Endometrial microvascular endothelial cells (primary cell): ENCODE measurements around the gene ARHGAP15. TPM values are rescaled to one million over a fixed set of nuclear protein-coding genes. Genes with fewer than 3 reads are reported as not detected.

Experiments
- in situ Hi-C: cut with HindIII; loops from 2 replicates; pipeline ENCODE4 v1.10.0; 2017; ENCODE audit warnings: low sequenced_read_pairs, low pct_unique_long_range_greater_than_20kb; ENCODE audit errors: inconsistent ontology term
- total RNA-seq: library from RNA; depleted of rRNA; stranded (reverse); fragments of >200 nt; gene quantifications from one replicate; pipeline ENCODE4 v1.2.3, GENCODE V29; 2015; ENCODE audit errors: inconsistent ontology term

The ARHGAP15 gene
- total RNA-seq, 1 donor from 2014 or later, result not detected

- in situ Hi-C loops, result no loop called here
Measured at GRCh38 chr2:143696651-143697050, 567.4 kb downstream of the ARHGAP15 start.

DNA sequence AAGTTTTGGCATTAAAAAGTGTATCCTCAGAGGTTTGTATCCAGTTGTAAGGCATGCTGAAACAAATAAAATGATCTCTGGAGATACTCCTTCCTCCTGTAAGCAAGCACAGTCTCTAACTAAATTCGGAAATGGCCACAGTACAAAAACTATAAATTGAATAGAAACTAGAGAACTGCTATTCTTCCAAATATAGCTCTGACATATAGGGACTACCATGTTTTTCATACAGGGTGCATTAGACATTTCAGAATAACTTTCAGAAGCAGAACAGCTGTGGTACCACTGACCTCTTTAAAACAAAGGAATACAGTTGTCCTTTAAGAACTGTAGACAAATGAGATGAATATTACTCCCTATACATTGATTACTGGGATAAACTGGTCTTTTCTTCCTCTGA is 568.5 kb downstream of the ARHGAP15 start:
- in situ Hi-C loops, result no loop called here

DNA sequence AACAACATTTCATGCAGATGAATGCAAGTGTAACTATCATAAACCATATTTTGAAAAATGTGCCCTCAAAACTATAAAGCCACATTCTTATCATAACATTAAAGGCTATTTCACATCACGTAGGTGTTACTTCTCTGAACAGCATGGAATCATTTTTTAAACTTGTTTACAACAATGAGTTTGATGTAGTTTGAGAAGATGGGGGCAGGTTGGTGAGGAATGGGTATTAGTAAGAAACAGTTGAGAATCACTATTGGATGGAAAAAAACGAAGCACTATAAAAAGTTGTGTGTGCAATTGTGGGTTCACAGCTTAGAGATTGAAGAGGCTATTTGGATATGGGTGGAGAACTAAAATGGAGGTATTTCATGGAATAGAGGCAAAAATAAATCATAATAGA is 569.1 kb downstream of the ARHGAP15 start:
- in situ Hi-C loops, result no loop called here

DNA sequence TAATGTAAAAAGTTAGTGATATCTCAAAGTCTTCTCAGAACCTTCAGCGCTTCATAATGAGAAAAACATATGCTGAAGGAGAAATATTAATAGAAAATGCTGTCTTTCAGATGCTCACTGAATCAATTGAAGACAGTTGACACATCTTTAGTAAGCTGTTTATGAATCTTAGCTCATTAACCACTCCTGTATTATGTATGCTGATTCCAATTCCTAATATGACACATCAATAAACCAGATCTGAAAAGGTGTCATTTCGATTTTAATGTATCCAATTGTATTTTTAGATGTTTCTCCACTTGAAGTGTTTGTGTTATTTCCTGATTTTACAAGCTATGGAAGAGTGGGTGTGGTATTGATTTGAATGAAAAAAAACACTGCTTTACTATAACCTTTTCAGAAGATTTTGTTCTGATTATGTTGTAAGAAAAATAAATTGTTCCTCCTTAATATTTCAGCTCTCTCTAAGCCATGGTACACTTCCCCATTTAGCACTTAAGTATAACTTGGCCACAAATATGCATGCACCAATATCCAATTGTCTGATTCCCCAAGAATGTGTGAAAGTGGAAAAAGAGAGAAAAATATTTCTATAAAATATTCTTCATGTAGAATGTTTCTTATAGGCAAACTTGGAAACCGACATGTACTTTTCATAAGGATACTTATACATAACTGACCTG is 569.8 kb downstream of the ARHGAP15 start:
- in situ Hi-C loops, result no loop called here

DNA sequence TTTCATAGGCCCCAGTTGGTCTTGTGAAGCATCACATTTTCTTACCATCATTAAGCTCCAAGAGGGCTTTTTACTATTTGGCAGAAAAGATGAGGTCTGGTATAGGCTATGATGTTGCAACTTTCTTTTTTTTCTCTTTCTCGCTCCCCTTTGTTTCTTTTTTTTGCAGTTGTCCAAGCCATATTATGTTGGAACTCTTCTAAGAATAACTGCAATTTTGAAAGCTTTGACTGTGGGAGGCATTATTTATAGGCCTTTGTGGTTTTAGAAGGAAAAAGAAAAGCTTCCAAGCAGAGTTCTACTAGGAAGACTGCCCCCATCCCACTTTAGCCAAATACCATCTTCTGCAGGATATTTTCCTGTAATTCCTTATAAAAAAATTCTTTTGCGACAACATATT is 571.6 kb downstream of the ARHGAP15 start:
- in situ Hi-C loops, result no loop called here

- in situ Hi-C loops, result no loop called here
Measured at GRCh38 chr2:143701785-143702184, 572.6 kb downstream of the ARHGAP15 start.

GRCh38 chr2:143702931-143703330 is 573.7 kb downstream of the ARHGAP15 start:
- in situ Hi-C loops, result no loop called here

DNA sequence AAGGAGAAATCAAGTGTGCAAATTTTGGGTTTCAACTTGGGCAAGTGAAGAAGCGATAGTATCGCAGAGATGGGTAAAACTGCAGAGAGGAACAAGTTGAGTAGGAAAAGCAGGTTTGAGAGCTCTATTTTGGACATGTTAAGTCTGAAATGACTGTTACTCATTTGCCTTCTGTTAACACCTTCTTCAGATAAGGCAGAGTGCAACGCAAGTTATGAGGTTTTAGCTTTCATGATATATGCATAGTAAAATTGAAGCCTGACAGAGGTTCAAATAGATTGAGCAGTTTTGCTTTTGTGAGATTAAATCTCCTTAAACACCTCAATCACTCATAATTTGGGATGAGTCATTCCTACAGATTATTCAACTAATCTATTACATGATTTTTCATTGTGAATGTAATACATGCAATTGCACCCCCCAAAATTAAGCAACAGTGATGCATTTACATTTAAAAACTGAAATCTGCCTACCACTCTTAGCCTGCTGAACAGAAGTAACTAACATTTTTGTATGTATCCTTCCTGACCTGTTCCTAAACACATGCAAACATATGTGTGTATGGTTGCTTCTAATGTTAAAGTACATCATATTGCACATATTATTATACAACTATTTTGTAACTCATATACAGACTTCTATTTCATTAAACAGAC is 575.4 kb downstream of the ARHGAP15 start:
- in situ Hi-C loops, result no loop called here

- in situ Hi-C loops, result no loop called here
Measured at GRCh38 chr2:143705108-143705707, 576.0 kb downstream of the ARHGAP15 start.

GRCh38 chr2:143706354-143706753 is 577.1 kb downstream of the ARHGAP15 start:
- in situ Hi-C loops, result no loop called here

- in situ Hi-C loops, result no loop called here
Measured at GRCh38 chr2:143708682-143709081, 579.5 kb downstream of the ARHGAP15 start.

GRCh38 chr2:143710196-143710595 is 581.0 kb downstream of the ARHGAP15 start:
- in situ Hi-C loops, result no loop called here

DNA sequence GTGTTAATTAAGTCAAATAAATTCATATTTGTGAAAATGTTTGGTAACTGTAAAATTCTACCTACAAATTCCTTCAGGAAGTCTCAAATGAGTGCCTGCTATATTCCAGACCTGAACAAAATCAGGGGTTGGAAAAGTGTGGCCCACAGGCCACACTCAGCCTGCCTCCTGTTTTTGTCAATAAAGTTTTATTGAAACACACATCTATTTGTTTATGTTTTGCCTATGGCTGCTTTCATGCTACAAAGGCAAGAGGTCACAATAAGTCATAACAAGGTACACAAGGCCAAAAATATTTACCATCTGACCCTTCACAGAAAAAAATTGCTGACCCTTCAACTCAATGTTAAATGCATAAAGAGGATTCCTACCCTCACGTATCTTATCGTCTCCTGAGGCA is 581.7 kb downstream of the ARHGAP15 start:
- in situ Hi-C loops, result no loop called here

DNA sequence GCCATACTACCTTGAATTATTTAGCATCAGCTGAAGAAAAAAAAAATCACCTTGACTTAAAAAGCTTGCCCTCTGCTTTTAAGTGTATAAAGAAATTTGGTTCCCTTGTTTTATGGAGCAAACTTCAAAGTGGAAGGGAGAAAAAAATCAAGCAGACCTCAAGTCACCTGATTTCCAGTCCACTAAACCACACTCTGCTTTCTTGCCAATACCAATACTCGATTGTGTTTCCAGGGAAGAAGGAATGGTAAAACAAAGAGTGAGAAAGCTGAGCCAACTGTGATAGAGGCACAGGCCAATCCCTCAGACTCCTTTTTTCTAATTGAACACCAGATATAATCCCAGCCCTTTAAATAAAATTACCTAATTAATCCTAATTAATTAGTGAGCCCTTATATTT is 587.3 kb downstream of the ARHGAP15 start:
- in situ Hi-C loops, result no loop called here

- in situ Hi-C loops, result no loop called here
Measured at GRCh38 chr2:143717053-143717452, 587.8 kb downstream of the ARHGAP15 start.

DNA sequence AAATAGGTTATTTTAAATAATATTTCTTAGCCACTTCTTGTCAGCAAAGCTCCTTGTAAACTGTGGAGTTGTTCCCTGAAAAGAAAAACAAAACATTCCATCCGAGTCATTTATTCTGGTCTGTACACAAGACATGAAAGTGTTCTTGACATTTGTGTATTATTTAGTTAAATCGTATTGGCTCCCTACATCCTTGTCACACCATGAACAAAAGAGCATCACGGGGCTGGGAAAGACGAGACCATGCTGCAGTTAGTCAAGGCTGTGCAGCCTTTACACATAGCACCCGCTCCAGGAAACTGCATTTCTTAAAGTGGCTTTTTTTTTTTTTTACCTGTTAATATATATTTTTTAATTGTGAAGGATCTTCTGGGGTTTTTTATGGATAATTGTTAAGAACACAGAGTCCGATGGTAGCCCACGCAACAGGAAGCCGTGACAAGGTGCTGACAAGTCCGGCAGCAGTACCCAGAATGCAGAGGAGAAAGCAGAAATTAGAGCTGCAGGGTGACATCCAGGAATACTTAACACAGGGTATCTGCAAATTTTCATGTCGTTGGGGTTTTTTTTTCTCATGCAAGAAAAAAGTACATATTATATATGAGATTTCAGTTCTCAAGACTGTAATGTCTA is 588.4 kb downstream of the ARHGAP15 start:
- in situ Hi-C loops, result no loop called here

- in situ Hi-C loops, result no loop called here
Measured at GRCh38 chr2:143718745-143719144, 589.5 kb downstream of the ARHGAP15 start.

DNA sequence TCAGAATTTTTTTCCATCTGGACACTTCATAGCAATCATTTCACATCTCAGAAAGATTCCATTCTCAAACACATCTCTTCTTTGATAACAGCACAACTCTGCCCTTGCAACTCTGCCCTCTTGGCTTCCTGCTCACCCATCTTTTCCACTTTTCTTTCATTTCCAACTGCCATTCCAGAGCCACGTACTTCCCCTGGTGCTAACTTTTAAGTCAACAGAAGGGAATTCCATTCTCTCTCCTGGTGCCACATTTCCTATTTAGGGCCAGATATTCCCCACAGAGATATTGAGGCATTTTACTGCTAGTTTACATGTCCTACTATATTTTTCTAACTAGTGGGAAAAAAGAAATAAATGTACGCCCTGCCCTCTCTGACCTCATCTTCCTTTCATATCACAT is 590.2 kb downstream of the ARHGAP15 start:
- in situ Hi-C loops, result no loop called here

DNA sequence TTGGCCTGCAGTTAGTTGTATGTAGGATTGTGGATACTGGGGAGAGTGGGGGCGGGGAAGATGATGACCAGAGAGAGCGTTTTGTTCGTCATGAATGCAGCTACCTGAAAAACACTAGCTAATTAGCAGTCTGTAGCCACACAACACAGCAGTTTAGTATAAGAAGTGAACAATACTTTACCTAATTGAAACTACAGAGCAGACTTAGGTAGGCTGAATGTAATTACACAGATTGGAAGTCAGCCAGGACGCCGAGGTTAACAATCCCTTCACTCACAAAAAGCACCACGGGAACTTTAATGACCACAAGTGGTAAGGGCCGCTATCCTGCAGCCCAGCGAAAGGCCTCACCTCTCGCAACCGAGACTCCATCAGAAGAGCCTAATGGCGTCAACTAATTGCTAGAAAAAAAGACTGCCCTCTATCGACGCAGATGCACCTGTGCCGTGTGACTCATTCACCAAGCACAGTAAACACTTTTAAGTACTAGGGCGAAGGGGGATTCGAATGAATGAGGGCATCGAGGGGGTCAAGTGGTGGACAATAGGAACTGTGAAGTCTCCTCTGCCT is 591.0 kb downstream of the ARHGAP15 start:
- in situ Hi-C loops, result no loop called here

DNA sequence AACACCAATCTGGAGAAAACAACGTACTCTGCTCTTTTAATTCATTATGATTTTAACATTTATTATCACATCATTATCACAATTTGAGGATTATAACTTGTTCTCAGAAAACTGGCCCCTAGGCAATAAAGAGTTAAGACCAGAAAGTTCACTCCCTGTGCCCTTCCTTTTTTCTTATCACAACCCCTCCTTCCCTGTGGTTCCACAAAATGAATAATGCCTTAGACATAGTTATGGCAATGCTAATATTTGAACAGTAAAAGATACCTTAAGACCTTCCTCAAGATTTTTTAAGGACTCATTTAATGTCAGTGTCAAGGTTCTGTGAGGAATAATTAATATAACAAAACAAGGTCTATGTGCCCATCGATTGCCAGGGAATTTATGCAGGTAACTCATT is 596.2 kb downstream of the ARHGAP15 start:
- in situ Hi-C loops, result no loop called here
